ENCODE results near the gene BAD. TPM values are rescaled to one million over a fixed set of nuclear protein-coding genes. Genes with fewer than 3 reads are reported as not detected.

The BAD gene
- total and polyA plus RNA-seq, 10 of the 15 experiments (the other 5 are each of a cell fraction or from before 2014, with no cell fraction given), result 1.5 to 67.2 (median 39.6) TPM

DNA sequence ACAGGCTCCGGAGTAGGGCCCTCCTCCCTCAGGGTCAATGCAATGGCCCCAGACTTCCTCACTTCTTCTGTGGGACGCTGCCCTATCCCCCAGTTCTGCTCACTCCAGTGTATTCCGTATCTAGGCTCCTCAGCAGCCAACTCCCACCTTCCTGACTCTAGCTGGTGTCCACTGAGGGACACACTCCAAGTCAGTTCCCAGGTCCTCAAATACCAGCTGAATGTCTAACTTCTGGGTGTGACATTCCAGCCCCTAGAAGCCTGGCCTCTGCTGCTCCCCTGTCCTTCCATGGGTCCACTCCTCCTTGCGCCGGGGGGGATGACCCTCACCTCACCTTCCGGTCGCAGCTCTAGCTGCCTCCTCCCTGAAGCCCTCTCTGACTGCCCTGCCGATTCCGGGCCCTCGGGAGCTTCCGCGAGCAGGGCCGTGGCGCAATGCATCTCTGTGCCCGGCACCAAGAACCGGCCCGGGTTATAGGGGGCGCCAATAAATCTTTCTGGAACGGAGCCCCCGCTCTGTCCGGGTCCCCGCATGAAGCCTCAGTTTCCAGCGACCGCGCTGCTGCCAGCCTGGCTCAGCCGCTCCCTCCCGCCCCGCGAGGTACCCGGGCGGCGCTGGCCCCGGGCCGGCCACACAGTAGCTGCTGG, 15.4 kb downstream of the BAD start (continued):
- TF ChIP-seq, protein P1, sequence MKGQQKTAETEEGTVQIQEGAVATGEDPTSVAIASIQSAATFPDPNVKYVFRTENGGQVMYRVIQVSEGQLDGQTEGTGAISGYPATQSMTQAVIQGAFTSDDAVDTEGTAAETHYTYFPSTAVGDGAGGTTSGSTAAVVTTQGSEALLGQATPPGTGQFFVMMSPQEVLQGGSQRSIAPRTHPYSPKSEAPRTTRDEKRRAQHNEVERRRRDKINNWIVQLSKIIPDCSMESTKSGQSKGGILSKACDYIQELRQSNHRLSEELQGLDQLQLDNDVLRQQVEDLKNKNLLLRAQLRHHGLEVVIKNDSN (IDR thresholded peaks at IDR 0.05; ENCODE audit: borderline replicate concordance, extremely low read length, insufficient read depth, low read depth, low read length), result no peak
- TF ChIP-seq CEBPZ (IDR thresholded peaks at IDR 0.05; ENCODE audit: low read depth, low read length), result no peak
- TF ChIP-seq SIX5 (IDR thresholded peaks at IDR 0.05; ENCODE audit: low read depth, low read length, severe bottlenecking), result peak; percentile 4
- TF ChIP-seq KLF5 (IDR thresholded peaks at IDR 0.05; ENCODE audit: partially characterized antibody), result no peak
- TF ChIP-seq TAF1 (IDR thresholded peaks at IDR 0.05; ENCODE audit: borderline replicate concordance, low read depth, low read length), result no peak
- 0 out of 2 replicates have a peak, but pooled peaks have one; percentile 50 for TF ChIP-seq DPF2 (IDR thresholded peaks at IDR 0.05)
- peak; percentile 38 for TF ChIP-seq NBN (IDR thresholded peaks at IDR 0.05)
- TF ChIP-seq HDGF (IDR thresholded peaks at IDR 0.05), result peak; percentile 70
- TF ChIP-seq NR2F1 (conservative IDR thresholded peaks at IDR 0.05), result peak; percentile 71
- TF ChIP-seq PML (IDR thresholded peaks at IDR 0.05; ENCODE audit: low read length), result no peak
- TF ChIP-seq IKZF1 (conservative IDR thresholded peaks at IDR 0.05), result peak; percentile 11; the same call in 1 of the 2 replicates
- 0 out of 2 replicates have a peak, but pooled peaks have one; percentile 20 for TF ChIP-seq SMAD5 (IDR thresholded peaks at IDR 0.05; ENCODE audit: low read depth)
- TF ChIP-seq POLR2AphosphoS2 (IDR thresholded peaks at IDR 0.05; ENCODE audit: low read depth, low read length), result no peak; the same call in 1 of the 2 replicates
- TF ChIP-seq RB1 (IDR thresholded peaks at IDR 0.05; ENCODE audit: borderline replicate concordance), result 0 out of 2 replicates have a peak, but pooled peaks have one; percentile 5
- no peak for TF ChIP-seq WRNIP1 (IDR thresholded peaks at IDR 0.05; ENCODE audit: borderline replicate concordance, low read depth, low read length)
- TF ChIP-seq LARP7 (IDR thresholded peaks at IDR 0.05), result no peak; the same call in 1 of the 2 replicates
- TF ChIP-seq MEF2A (IDR thresholded peaks at IDR 0.05; ENCODE audit: insufficient read depth, low read depth, low read length), result no peak
- no peak for TF ChIP-seq RFX5 (IDR thresholded peaks at IDR 0.05; ENCODE audit: low read depth, low read length)
- TF ChIP-seq GATAD2B (conservative IDR thresholded peaks at IDR 0.05; ENCODE audit: low read depth), result peak; percentile 32
- TF ChIP-seq, protein P2, sequence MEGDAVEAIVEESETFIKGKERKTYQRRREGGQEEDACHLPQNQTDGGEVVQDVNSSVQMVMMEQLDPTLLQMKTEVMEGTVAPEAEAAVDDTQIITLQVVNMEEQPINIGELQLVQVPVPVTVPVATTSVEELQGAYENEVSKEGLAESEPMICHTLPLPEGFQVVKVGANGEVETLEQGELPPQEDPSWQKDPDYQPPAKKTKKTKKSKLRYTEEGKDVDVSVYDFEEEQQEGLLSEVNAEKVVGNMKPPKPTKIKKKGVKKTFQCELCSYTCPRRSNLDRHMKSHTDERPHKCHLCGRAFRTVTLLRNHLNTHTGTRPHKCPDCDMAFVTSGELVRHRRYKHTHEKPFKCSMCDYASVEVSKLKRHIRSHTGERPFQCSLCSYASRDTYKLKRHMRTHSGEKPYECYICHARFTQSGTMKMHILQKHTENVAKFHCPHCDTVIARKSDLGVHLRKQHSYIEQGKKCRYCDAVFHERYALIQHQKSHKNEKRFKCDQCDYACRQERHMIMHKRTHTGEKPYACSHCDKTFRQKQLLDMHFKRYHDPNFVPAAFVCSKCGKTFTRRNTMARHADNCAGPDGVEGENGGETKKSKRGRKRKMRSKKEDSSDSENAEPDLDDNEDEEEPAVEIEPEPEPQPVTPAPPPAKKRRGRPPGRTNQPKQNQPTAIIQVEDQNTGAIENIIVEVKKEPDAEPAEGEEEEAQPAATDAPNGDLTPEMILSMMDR (IDR thresholded peaks at IDR 0.05 in 2 of 3, conservative IDR thresholded peaks at IDR 0.05 in 1 of 3; ENCODE audit: control insufficient read depth in 2 of 3, extremely low read depth in 1 of 3, insufficient read depth in 1 of 3, low read depth in 3 of 3, low read length in 3 of 3), result 0 out of 6 replicates have a peak, but pooled peaks of 2 of the 3 experiments have one; percentile 3 to 6
